ENCODE data around the gene TFR2. TPM values are rescaled to one million over a fixed set of nuclear protein-coding genes. Genes with fewer than 3 reads are reported as not detected.

The TFR2 gene
- total and polyA plus RNA-seq, 2 donors (not counting 3 experiments of a cell fraction or from before 2014, with no cell fraction given), result 0.37 to 0.60 TPM

DNA sequence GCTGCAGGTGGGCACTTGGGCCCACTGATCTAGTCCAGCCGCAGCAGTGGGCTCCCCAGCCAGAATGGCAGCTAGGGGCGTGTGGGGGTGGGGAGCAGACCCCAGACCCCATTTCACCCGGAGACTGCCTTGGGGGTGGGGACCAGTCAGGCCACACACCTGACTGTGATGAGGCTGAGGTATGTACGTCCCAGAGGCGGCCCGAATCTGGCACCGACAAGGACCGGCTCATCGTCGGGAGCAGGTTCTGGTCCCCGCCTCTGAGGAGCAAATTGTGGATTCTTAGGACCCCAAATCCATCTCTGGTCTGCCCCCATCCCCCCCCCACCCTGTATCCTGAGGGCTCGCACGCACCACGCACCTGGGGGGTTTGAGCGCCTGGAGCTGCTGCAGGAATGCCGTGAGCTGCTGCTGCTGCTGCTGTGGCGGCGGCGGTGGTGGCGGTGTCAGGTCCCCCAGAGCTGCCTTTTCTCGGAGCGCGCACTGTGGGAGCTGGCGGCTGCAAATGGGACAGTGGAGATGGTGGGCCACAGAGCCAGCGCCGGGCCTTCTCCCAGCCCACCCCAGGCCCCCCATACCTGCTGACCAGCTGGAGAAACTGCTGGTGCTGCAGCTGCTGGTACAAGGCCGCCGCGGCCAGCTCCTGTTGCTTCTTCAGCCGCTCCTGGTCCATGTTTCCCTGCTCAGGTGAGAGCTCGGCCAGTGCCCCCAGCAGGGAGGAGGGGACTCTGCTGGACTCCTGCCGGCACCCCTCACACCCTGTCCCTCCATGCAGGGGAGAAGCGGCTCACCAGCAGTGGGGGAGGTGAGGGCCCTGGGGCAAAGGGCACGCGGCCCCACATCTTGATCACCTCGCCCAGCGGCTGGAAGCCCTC, 42.5 kb upstream of the TFR2 start:
- ChIA-PET POLR2A (no interaction called here), CTCF (interaction anchor here (1.1 to 7.0 kb wide), 5 partner anchors 7 to 218 kb away, joined by 3 to 60 read pairs (median 4); no protein-coding TSS in a partner anchor)
- TF ChIP-seq FOS (IDR thresholded peaks at IDR 0.05; ENCODE audit: borderline replicate concordance, insufficient read depth, low read length) (no peak), EZH2 (IDR thresholded peaks at IDR 0.05; ENCODE audit: borderline replicate concordance, low read depth, low read length, severe bottlenecking) (no peak), GATA2 (IDR thresholded peaks at IDR 0.05; ENCODE audit: insufficient read depth, insufficient read length, low read depth, low read length) (no peak), POLR2AphosphoS5 (IDR thresholded peaks at IDR 0.05; ENCODE audit: insufficient read depth, low read depth, low read length) (no peak), POLR2A (IDR thresholded peaks at IDR 0.05; ENCODE audit: low read depth, low read length) (no peak), JUN (IDR thresholded peaks at IDR 0.05; ENCODE audit: borderline replicate concordance, insufficient read depth, insufficient read length, low read depth) (no peak)
- TF ChIP-seq, protein P1, sequence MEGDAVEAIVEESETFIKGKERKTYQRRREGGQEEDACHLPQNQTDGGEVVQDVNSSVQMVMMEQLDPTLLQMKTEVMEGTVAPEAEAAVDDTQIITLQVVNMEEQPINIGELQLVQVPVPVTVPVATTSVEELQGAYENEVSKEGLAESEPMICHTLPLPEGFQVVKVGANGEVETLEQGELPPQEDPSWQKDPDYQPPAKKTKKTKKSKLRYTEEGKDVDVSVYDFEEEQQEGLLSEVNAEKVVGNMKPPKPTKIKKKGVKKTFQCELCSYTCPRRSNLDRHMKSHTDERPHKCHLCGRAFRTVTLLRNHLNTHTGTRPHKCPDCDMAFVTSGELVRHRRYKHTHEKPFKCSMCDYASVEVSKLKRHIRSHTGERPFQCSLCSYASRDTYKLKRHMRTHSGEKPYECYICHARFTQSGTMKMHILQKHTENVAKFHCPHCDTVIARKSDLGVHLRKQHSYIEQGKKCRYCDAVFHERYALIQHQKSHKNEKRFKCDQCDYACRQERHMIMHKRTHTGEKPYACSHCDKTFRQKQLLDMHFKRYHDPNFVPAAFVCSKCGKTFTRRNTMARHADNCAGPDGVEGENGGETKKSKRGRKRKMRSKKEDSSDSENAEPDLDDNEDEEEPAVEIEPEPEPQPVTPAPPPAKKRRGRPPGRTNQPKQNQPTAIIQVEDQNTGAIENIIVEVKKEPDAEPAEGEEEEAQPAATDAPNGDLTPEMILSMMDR (IDR thresholded peaks at IDR 0.05; ENCODE audit: extremely low read depth in 1 of 2, insufficient read depth in 1 of 2, low read depth in 1 of 2, low read length in 2 of 2), result no peak
- H3K79me2 ChIP-seq (ENCODE audit: control insufficient read depth, insufficient read depth, low read length), result peaks cover 4% of the 10 kb centered on the region
- intact Hi-C loops (cut with micrococcal nuclease) (loop anchor here (2.0 kb wide), 1 partner anchor 79 kb away; no protein-coding TSS in a partner anchor), dilution Hi-C loops (cut with MboI; ENCODE audit: extremely low pct_ligation_motif_present, low sequenced_read_pairs) (no loop called here)
- H3K4me2 ChIP-seq (ENCODE audit: insufficient read depth, low read length), result no peak overlapping the region
- peaks cover 9 to 71% of the 10 kb centered on the region in 2 experiments for H3K36me3 ChIP-seq (ENCODE audit: control insufficient read depth in 2 of 2, extremely low read depth in 1 of 2, insufficient read depth in 2 of 2, low read length in 2 of 2)
- H3K4me3 ChIP-seq (replicated peaks in 1 of 3; ENCODE audit: insufficient read depth in 1 of 3, low read depth in 1 of 3, low read length in 3 of 3), result no peak overlapping the region
- DNase-seq (ENCODE audit: low read depth, low spot score), result no peak
- no peaks in the 10 kb centered on the region for H3K9me3 ChIP-seq (replicated peaks; ENCODE audit: control insufficient read depth, insufficient read depth, low read length)
- H4K20me1 ChIP-seq (replicated peaks; ENCODE audit: control insufficient read depth, extremely low read depth, insufficient read depth, low read length), result no peaks in the 10 kb centered on the region
- H3K9me1 ChIP-seq (replicated peaks; ENCODE audit: control insufficient read depth, extremely low read depth, insufficient read depth, low read length), result no peaks in the 10 kb centered on the region
- no peak overlapping the region for H3K27ac ChIP-seq (ENCODE audit: insufficient read depth, low read depth, low read length)
- no peak for FAIRE-seq
- no peak overlapping the region for H2AFZ ChIP-seq (ENCODE audit: low read depth, low read length)
- no peaks in the 10 kb centered on the region for H3K27me3 ChIP-seq (ENCODE audit: control insufficient read depth in 2 of 2, insufficient read depth in 2 of 2, low read length in 2 of 2)
- H3K4me1 ChIP-seq (ENCODE audit: control insufficient read depth, extremely low read depth, insufficient read depth, low read length), result no peaks in the 10 kb centered on the region
- H3K9ac ChIP-seq (replicated peaks; ENCODE audit: extremely low read depth, insufficient read depth, low read length), result no peak overlapping the region
- BruUV-seq (replicated peaks), result no TSS peak
